Endometrial microvascular endothelial cells (primary cell): ENCODE measurements around the gene FTO. TPM values are rescaled to one million over a fixed set of nuclear protein-coding genes. Genes with fewer than 3 reads are reported as not detected.

Experiments
- in situ Hi-C: cut with HindIII; loops from 2 replicates; pipeline ENCODE4 v1.10.0; 2017; ENCODE audit warnings: low sequenced_read_pairs, low pct_unique_long_range_greater_than_20kb; ENCODE audit errors: inconsistent ontology term
- total RNA-seq: library from RNA; depleted of rRNA; stranded (reverse); fragments of >200 nt; gene quantifications from one replicate; pipeline ENCODE4 v1.2.3, GENCODE V29; 2015; ENCODE audit errors: inconsistent ontology term

Gene FTO
- total RNA-seq, 1 donor from 2014 or later, result 128 TPM

DNA sequence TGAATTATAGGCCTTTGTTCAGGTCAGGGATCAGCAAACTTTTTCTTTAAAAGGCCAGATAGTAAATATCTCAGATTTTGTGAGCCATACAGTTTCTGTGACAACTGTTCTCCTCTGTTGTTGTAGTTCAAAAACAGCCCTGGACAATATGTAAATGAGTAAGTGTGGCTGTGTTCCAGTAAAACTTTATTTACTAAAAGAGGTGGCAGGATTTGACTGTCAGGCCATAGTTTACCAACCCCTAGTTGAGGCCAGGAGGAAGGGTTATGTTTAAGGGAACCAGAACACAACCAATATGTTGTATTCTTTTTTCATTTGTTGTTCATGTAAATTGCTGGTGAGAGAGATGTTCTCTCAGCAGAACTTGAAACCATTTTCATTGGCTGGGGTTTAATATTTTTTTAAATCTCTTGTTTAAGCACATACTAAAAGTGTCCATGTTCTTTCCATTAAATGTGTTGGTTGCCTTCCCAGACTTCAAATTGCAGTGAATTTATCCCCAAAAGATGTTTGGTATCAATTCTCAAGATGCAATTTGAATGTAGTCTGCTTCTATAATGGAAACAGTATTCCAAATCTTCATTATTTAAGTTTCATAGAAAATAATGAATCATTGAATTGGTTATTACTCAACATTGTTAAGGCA is 260.3 kb downstream of the FTO start:
- in situ Hi-C loops, result no loop called here

- in situ Hi-C loops, result no loop called here
Measured at GRCh38 chr16:53966821-53967571, 263.0 kb downstream of the FTO start.

DNA sequence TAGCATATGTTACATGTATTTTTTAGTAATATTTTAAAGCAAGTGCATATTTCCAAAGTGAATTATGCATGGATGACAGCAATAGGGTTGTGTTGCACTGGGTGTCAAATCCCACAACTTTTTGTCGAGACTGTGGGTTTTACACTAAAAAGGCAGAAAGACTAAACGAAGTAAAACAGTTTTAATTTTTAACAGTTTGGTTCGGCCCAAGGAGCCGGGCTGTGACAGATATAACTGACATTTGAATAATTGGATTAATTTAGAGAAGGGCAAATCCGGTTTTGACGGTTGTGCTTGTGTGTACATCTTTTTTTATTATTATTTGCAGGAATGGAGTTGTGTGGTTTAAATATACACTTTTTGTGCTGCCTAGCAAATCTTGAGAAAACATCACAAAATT is 263.6 kb downstream of the FTO start:
- in situ Hi-C loops, result no loop called here

DNA sequence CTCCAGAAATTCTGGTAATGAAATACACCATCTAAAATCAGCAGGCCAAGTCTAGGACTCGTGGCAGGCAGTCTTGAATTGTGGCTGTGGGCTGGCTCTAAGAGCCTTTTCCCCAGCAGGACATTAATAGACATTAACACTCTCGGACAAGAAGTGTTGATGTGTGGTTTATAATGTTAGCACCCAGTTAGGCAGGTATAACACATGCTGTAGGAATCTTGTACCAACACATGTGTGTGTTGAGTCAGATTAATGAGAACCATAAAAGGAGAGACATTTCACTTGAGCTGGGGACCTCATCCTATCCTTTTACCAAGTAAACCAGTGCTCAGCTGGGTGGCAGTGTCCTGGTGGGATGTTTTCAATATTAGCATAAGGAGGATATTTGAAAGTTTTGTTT is 264.5 kb downstream of the FTO start:
- in situ Hi-C loops, result no loop called here

GRCh38 chr16:53968896-53969295 is 264.9 kb downstream of the FTO start:
- in situ Hi-C loops, result no loop called here

DNA sequence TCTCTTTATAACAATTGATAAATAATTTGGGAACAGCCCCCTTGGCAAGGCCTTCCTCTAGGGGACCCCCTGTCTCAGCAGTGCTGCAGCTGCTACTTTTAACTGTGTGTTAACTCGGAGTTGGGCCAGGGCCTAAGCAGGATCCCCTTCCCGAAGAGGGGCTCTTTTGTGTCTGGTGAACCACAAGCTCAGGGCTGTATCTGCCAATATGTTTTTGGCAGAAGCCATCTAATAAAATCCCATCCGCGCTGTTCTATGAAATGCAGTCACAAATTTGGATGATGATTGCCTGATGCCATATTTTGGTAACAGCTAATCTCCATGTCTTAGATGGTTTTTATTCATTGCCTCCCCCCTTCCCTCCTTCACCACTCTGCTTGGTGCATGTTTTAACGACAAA is 267.7 kb downstream of the FTO start:
- in situ Hi-C loops, result no loop called here

DNA sequence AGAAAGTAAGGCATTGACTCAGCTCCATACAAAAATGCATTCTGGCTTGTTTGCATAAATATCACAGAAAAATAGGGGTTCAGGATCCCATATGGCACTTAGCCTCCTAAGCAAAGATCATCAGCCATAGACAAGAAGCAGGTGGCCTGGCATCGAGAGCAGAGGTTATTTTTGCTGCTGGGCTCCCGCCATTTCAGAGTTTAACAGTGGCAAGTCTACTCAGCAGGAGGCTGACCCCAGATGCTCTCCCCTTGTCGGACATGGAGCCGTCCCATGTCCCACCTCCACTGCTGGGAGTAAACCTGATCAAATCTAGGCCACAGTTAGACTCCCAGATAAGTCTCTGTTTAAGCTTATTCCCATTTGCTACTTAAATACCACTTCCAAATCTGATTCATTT is 269.1 kb downstream of the FTO start:
- in situ Hi-C loops, result no loop called here

DNA sequence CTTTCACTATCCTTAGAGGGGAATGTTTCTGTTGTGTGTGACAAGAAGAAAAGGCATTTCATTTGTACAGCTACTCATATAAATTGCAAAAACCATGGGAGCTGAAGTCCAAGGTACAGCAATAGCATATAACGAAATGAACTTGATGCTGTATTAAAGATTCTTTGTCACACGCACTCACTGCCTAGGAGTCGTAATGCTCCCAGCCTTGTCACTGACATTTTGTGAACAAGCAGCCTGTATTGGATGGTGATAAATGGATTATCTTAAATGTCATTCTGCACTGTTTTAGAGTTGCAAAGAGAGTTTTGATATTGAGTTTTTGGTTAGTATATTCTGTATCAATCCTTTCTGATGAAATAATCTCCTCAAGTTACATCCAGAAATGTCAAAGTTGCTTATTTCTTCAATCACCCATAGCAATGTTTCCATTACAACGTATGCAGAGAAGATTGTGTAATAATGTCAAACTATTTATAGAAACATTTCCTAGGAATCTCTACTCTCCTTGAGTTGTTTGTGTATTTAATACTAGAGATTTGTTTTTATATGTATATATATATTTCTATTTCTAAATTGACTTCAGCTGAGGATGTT is 270.6 kb downstream of the FTO start:
- in situ Hi-C loops, result no loop called here

DNA sequence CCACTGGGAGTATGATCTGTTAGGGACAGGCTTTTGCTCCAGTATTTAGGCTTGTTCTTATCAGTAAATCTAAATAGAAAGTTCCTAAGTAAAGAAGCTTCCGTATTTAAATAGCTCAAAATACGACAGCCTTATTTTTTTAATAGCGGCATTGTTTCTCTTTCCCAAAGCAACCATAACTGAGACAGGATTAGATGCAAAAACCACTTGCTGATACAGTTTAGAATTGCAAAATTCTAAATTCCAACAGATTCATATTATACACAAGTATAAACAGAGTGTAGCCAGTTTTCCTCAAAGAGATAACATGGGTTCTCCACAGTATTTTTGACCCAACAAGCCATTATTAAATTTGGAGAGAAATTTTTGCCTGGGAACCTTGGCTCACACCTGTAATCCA is 276.7 kb downstream of the FTO start:
- in situ Hi-C loops, result no loop called here

- in situ Hi-C loops, result no loop called here
Measured at GRCh38 chr16:53982631-53983042, 278.7 kb downstream of the FTO start.

DNA sequence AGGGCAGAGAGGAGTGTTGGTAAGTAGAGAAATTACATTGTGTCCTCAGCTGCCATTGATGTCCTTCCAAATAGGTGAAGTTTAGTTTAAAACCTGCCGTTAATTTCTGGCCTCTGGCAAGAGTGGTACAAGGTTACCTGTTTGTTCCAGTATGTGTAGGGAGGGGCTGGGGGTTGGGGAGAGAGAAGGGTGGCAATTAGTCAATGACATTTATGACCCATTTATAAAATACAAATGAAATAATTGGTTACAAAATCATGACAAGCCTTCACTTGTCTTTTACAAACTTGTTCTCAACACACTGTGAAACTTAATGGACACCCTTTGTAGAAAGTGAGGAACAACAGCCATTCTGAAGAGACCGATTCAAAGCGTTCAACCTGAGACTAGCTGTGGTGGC is 281.0 kb downstream of the FTO start:
- in situ Hi-C loops, result no loop called here

- in situ Hi-C loops, result no loop called here
Measured at GRCh38 chr16:53985861-53986260, 281.9 kb downstream of the FTO start.

GRCh38 chr16:53986793-53987192 is 282.8 kb downstream of the FTO start:
- in situ Hi-C loops, result no loop called here

DNA sequence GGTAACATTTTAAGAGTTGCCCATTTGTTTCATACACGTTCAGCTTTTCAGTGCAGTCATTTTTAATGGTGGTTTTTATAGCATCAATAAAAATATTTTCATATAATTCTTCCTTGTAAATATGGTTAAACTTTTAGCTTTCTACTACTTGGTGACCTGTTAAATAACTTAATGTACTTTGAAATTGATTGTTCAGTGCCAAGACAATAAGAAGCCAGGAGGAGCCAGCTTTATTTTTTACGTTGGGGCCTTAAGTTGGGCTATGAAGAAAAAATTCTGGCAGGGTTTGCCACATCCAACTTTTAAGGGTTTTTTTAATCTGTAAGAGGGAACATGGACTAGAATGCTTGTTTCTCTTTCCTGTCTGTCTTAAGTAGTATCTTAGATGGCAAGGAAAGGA is 284.2 kb downstream of the FTO start:
- in situ Hi-C loops, result no loop called here

GRCh38 chr16:53989597-53989996 is 285.6 kb downstream of the FTO start:
- in situ Hi-C loops, result no loop called here

DNA sequence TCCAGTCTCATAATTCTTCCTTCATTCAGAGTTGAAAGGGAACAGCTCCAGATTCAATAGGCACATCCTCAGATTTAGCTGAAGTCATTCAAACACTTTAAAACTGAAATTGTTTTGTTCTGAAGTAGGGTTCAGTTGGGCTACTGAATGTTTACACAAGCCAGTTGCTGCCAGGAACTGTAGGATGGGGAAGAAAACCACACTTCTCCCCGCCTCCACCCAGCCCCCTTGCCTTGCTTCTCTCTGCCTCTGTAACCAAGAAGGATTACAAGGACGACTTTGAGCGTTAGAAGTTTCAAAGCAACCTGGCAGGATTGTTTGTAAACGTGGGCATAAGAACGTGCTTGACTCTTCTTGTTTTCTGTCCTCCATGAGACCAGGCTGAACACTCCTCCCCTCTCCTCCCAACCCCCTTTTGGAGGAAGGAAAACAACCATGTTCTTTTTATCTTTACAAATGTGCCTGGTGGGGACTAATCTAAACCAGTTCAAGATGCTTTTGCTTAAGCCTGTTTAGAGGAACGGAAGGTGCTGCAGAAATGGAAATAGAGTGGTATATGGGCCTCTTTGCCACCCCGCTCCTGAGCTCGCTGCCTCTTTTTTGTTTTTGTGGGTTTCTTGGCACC is 287.9 kb downstream of the FTO start:
- in situ Hi-C loops, result no loop called here

- in situ Hi-C loops, result no loop called here
Measured at GRCh38 chr16:53995378-53995777, 291.4 kb downstream of the FTO start.

GRCh38 chr16:53996961-53997360 is 293.0 kb downstream of the FTO start:
- in situ Hi-C loops, result no loop called here

GRCh38 chr16:53998024-53998810 is 294.3 kb downstream of the FTO start:
- in situ Hi-C loops, result no loop called here
